ENCODE data around the gene CYP4V2.

The CYP4V2 gene

DNA sequence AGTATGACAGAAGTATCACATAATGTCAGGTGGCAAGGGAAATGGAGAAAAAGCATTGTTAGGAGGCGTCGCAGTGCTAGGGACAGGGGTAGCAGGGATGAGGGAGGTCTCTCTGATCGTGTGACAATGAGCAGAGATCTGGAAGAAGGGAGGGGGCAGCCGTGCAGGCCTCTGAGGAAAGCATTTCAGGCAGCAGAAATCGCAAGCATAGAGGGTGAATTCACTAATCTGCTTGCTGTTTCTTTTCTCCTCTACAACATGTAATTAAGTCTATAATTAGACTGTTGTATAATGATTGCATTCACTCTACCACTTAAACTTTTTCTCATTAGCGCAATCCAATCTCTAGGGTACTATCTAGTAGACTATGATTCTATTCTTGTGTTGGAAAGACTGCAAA, 9.1 kb downstream of the CYP4V2 start:
- Mint-ChIP-seq H3K36me3 (ENCODE audit: low read depth) (peaks cover 31% of the 10 kb centered on the region), H3K27me3 (no peaks in the 10 kb centered on the region), H3K9me3 (peaks cover 9% of the 10 kb centered on the region), H3K27ac (no peak overlapping the region), H3K4me1 (ENCODE audit: low read depth) (peaks cover 13% of the 10 kb centered on the region), H3K4me3 (no peak overlapping the region)
- intact Hi-C loops (cut with micrococcal nuclease): no loop called here

DNA sequence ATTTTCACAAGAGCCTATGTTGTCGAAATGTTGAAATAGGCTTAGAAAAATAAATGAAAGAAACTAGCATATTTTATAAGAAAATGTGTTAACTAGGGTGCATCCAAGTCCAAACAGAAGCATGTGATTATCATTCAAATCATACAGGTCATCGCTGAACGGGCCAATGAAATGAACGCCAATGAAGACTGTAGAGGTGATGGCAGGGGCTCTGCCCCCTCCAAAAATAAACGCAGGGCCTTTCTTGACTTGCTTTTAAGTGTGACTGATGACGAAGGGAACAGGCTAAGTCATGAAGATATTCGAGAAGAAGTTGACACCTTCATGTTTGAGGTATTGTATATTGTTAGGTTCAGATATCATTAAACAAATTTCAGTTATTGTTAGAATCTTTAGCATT, 9.6 kb downstream of the CYP4V2 start:
- Mint-ChIP-seq H3K4me1 (ENCODE audit: low read depth) (peaks cover 13% of the 10 kb centered on the region), H3K4me3 (no peak overlapping the region), H3K36me3 (ENCODE audit: low read depth) (peaks cover 26% of the 10 kb centered on the region), H3K9me3 (peaks cover 9% of the 10 kb centered on the region), H3K27ac (no peak overlapping the region), H3K27me3 (no peaks in the 10 kb centered on the region)
- intact Hi-C loops (cut with micrococcal nuclease): no loop called here

DNA sequence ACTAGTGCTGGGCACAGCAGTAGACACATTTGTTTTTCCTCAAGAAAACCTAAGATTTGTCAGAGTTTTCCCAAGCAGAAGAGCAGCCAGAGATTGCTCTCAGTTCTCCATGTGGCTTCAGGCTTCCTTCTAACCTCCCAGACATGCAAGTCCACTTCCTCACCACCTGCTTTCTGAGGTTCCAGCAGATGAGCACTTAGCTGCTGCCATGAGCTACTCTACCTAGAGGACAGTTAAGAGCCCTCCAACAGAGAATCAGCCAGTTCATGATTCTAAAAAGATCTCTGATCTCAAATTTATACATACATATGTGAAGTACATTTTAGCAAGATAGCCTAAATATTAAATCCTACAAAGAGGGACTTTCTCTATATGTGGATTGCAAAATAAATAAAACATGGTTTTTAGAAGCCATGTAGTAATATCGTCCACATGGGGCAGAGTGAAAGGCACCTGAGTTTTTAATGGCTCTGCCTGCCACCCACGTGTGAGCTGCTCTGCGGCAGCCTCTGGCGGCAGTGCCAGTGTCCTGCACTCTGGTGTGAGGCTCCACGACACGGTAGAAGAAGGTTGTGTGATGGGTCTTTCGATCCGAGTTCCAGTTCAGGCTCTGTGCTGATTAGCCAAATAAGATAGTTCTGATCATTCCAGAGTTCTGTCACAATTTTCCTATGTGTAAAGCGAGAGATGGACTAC, 10.3 kb downstream of the CYP4V2 start:
- no peak overlapping the region for H3K4me3 Mint-ChIP-seq
- H3K4me1 Mint-ChIP-seq (ENCODE audit: low read depth): peaks cover 13% of the 10 kb centered on the region
- intact Hi-C loops (cut with micrococcal nuclease): no loop called here
- no peaks in the 10 kb centered on the region for H3K27me3 Mint-ChIP-seq
- peaks cover 19% of the 10 kb centered on the region for H3K36me3 Mint-ChIP-seq (ENCODE audit: low read depth)
- peaks cover 9% of the 10 kb centered on the region for H3K9me3 Mint-ChIP-seq
- no peak overlapping the region for H3K27ac Mint-ChIP-seq

DNA sequence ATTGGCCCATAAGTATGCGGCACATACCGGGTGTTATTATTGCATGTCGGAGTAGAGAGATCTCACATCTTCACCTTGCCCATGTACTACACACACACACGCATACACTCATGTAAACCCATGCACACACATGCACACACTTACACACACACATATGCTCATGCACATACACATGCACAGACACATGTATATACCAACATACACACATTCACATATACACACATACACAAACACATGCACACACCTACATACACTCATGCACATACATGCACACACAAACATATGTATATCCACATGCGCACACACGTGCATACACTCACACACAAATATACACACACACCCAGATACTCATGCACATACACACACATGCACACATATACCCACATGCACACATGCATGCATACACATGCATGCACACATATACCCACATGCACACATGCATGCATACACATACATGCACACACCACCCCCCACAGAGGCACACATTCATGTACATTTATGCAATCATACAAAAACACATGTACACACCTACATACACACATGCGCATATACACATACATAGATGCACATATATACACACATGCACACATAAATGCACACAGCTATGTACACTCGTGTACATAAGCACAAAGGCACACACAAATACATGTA, 11.2 kb downstream of the CYP4V2 start:
- no peak overlapping the region for H3K27ac Mint-ChIP-seq
- peaks cover 8% of the 10 kb centered on the region for H3K4me1 Mint-ChIP-seq (ENCODE audit: low read depth)
- H3K9me3 Mint-ChIP-seq: peaks cover 9% of the 10 kb centered on the region
- intact Hi-C loops (cut with micrococcal nuclease): no loop called here
- H3K36me3 Mint-ChIP-seq (ENCODE audit: low read depth): peaks cover 11% of the 10 kb centered on the region
- H3K4me3 Mint-ChIP-seq: no peak overlapping the region
- H3K27me3 Mint-ChIP-seq: no peaks in the 10 kb centered on the region

DNA sequence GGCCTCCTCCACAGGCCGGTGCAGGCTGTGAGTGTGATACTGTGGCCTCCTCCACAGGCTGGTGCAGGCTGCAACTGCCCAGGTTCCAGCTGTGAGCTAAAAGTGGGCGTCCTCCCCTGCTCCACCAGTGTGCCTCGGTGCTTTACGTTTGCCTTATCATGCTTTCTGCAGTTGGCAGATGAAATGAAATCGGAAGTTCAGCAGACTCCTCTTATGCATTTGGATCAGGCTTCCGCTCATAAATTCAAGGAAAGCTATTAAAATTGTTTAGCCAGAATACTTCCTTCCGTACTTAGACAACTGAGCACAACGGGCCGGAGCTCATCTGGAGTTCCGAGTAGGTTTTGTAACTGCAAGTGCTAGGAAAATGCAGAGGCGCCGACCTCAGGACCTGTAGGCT, 12.0 kb downstream of the CYP4V2 start:
- Mint-ChIP-seq H3K27ac (no peak overlapping the region), H3K4me3 (no peak overlapping the region), H3K27me3 (no peaks in the 10 kb centered on the region), H3K4me1 (ENCODE audit: low read depth) (peaks cover 8% of the 10 kb centered on the region), H3K9me3 (peaks cover 11% of the 10 kb centered on the region), H3K36me3 (ENCODE audit: low read depth) (peaks cover 7% of the 10 kb centered on the region)
- intact Hi-C loops (cut with micrococcal nuclease): no loop called here

DNA sequence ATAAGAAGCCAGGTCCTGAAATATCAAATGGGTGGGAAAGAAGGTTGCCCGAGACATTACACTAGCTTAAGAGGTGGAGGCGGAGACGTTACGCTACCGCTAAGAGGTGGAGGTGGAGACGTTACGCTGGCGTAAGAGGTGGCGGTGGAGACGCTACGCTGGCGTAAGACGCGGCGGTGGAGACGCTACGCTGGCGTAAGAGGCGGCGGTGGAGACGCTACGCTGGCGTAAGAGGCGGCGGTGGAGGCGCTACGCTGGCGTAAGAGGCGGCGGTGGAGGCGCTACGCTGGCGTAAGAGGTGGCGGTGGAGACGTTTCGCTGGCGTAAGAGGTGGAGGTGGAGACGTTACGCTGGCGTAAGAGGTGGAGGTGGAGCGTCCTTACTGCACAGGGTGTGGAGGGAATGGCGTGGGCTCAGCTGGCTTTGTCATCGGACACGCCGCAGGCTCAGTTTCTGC, 12.8 kb downstream of the CYP4V2 start:
- Mint-ChIP-seq H3K9me3 (peaks cover 19% of the 10 kb centered on the region), H3K27ac (no peak overlapping the region), H3K4me3 (peak overlapping the region; percentile 44), H3K27me3 (no peaks in the 10 kb centered on the region), H3K36me3 (ENCODE audit: low read depth) (peaks cover 15% of the 10 kb centered on the region), H3K4me1 (ENCODE audit: low read depth) (peaks cover 8% of the 10 kb centered on the region)
- intact Hi-C loops (cut with micrococcal nuclease): no loop called here

DNA sequence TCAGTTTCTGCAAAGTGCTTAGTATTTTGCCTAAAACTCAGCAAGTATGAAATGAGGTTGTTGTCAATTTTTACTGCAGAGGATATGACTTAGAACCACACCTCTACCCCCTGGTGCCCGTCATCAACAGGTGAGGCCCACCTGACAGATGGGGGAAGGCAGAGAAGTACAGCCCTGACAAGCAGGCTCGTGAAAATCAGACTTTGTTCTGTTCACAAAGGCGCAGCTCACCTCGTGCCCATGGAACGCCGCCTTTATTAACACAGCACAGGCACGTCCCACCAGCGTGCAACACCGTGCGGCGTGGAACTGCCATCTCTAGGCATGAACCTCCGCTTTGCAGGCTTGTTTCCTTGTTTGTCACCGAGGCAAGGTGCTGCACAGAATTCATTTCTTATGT, 13.3 kb downstream of the CYP4V2 start:
- no peaks in the 10 kb centered on the region for H3K27me3 Mint-ChIP-seq
- peak overlapping the region; percentile 44 for H3K4me3 Mint-ChIP-seq
- H3K4me1 Mint-ChIP-seq (ENCODE audit: low read depth): peaks cover 8% of the 10 kb centered on the region
- H3K36me3 Mint-ChIP-seq (ENCODE audit: low read depth): peaks cover 20% of the 10 kb centered on the region
- intact Hi-C loops (cut with micrococcal nuclease): no loop called here
- peaks cover 24% of the 10 kb centered on the region for H3K9me3 Mint-ChIP-seq
- H3K27ac Mint-ChIP-seq: no peak overlapping the region

DNA sequence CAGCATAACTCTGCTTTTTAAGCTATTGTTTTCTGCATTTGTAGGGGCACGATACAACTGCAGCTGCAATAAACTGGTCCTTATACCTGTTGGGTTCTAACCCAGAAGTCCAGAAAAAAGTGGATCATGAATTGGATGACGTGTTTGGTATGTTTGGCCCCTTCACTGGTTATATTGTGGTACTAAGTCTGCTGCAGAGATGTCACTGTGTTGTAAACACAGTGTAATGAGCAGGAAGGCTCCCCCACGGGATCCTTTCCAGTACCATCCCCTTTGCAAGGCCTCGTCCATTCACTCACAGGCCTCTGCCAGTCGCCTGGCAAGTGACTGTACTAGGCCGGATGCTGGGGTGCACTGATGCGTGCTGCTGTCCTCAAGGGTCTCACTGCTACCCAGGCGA, 13.8 kb downstream of the CYP4V2 start:
- H3K9me3 Mint-ChIP-seq: peaks cover 27% of the 10 kb centered on the region
- no peaks in the 10 kb centered on the region for H3K27me3 Mint-ChIP-seq
- peaks cover 23% of the 10 kb centered on the region for H3K36me3 Mint-ChIP-seq (ENCODE audit: low read depth)
- no peak overlapping the region for H3K4me3 Mint-ChIP-seq
- H3K4me1 Mint-ChIP-seq (ENCODE audit: low read depth): peaks cover 8% of the 10 kb centered on the region
- intact Hi-C loops (cut with micrococcal nuclease): no loop called here
- H3K27ac Mint-ChIP-seq: no peak overlapping the region

DNA sequence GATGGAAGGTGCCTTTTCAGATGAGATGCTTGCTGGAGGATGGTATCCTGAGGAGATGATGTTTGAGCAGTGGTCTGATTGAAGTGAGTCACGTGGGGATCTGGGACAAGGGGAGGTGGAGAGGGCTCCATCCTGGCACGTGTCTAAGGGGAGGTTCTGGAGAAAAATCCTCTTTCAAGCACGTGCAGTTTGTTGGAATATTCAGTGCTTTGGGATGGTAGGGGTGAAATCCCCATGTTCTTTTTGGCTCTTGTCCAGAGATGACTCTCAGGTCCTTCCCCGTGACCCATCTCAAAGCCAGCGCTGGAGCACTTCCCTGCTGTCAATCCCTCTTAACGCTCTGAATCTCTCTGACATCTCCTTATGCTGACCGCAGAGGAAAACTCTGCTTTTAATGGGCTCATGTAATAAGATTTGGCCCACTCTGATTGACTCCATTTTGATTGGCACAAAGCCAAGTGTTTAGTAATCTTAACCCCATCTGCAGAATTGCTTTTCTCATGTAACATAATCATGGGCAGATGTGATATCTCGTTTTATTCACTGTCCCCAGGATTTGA, 25.2 kb downstream of the CYP4V2 start:
- no peaks in the 10 kb centered on the region for H3K36me3 Mint-ChIP-seq (ENCODE audit: low read depth)
- H3K27me3 Mint-ChIP-seq: no peaks in the 10 kb centered on the region
- no peaks in the 10 kb centered on the region for H3K4me1 Mint-ChIP-seq (ENCODE audit: low read depth)
- H3K9me3 Mint-ChIP-seq: no peaks in the 10 kb centered on the region
- H3K27ac Mint-ChIP-seq: no peak overlapping the region
- H3K4me3 Mint-ChIP-seq: no peak overlapping the region
- intact Hi-C loops (cut with micrococcal nuclease): no loop called here

DNA sequence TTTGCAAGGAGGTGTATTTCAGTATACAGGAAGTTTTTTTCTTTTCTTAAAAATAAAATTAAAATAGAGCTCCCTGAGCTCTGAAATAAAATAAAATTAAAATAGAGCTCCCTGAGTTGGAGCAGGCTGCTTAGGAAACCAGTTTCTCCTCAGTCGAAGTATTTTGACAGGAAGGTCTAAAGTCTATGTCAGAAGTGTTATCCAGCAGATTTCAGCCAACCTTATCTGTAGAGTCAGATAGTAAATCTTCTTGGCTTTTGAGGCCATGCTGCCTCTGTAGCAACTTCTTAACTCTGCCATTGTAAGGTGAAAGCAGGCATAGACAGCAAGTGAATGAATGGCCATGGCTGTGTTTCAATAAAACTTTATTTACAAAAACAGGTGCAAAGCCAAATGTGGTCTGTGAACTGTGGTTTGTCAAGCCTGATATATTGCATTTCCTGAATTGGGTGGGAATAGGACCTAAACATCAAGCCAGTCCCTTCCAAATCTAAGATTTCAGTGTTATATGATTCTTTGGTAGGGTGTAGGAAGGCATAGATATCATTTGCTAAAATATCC, 26.4 kb downstream of the CYP4V2 start:
- Mint-ChIP-seq H3K27ac (no peak overlapping the region), H3K4me3 (no peak overlapping the region), H3K4me1 (ENCODE audit: low read depth) (no peaks in the 10 kb centered on the region), H3K27me3 (no peaks in the 10 kb centered on the region), H3K9me3 (no peaks in the 10 kb centered on the region), H3K36me3 (ENCODE audit: low read depth) (no peaks in the 10 kb centered on the region)
- intact Hi-C loops (cut with micrococcal nuclease): no loop called here

DNA sequence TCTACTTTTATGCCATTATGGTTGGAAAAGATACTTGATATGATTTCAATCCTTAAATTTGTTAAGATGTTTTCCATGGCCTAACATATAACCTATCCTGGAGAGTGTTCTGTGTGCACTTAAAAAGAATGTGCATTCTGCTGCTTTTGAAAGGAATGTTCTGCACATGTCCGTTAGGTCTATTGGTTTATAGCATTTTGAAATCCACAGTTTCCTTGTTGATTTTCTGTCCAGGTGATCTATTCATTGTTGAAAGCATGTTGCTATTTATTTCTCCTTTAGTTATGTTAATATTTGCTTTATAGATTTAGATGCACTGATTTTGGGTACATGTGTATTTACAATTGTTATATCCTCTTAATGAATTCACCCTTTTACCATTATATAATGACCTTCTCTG, 30.3 kb downstream of the CYP4V2 start:
- Mint-ChIP-seq H3K27ac (no peak overlapping the region), H3K4me1 (ENCODE audit: low read depth) (no peaks in the 10 kb centered on the region), H3K4me3 (no peak overlapping the region), H3K9me3 (peaks cover 18% of the 10 kb centered on the region), H3K27me3 (no peaks in the 10 kb centered on the region), H3K36me3 (ENCODE audit: low read depth) (no peaks in the 10 kb centered on the region)
- intact Hi-C loops (cut with micrococcal nuclease): no loop called here

DNA sequence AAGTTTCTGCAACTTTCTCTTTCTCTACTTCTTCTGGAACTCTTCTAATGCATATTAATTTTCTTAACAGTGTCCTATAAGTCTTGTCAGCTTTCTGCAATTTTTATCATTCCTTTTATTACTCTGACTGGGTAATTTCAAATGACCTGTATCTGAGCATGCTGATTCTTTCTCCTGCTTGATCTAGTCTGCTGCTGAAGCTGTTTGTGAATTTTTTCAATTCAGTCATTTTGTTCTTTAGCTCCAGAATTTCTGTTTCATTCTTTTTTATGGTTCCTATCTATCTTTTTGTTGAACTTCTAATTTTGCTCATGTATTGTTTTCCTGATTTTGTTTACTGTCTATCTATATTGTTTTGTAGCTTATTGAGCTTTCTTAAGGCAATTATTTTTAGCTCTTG, 34.5 kb downstream of the CYP4V2 start:
- H3K9me3 Mint-ChIP-seq: peaks cover 26% of the 10 kb centered on the region
- no peak overlapping the region for H3K4me3 Mint-ChIP-seq
- H3K36me3 Mint-ChIP-seq (ENCODE audit: low read depth): no peaks in the 10 kb centered on the region
- no peaks in the 10 kb centered on the region for H3K4me1 Mint-ChIP-seq (ENCODE audit: low read depth)
- H3K27ac Mint-ChIP-seq: no peak overlapping the region
- intact Hi-C loops (cut with micrococcal nuclease): no loop called here
- H3K27me3 Mint-ChIP-seq: no peaks in the 10 kb centered on the region

DNA sequence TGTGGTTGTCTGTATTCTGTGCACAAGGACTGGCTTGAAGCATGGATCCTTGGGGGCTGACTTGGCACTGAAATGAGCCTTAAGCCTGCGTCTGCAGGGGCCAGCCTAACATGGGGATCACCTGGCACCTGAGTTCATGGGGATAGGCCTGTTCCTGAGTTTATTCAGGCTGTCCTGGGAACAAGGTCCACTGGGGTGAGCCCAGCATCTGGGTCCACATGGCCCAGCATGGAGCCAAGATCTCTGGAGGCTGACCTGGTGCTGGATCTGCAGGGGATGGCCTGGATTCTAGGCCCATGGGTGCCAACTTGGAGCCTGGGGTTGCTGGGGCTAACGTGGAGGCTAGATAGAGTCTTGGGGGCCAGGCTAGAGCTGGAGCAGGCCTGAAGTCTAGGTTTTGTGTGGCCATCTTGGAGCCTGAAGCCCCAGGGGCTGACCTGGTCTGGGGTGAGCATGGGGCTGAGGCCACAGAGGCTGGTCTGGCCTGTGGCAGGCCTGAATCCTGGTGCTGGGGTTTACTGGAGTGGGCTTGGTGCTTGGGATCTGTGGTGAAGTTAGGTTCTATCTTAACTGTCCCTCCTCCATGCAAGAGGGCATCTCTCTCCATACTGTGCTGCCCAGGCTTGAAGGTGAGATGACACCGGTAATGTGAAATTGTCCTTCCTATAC, 35.3 kb downstream of the CYP4V2 start:
- intact Hi-C loops (cut with micrococcal nuclease): no loop called here
- no peaks in the 10 kb centered on the region for H3K4me1 Mint-ChIP-seq (ENCODE audit: low read depth)
- no peak overlapping the region for H3K4me3 Mint-ChIP-seq
- peaks cover 26% of the 10 kb centered on the region for H3K9me3 Mint-ChIP-seq
- no peaks in the 10 kb centered on the region for H3K36me3 Mint-ChIP-seq (ENCODE audit: low read depth)
- H3K27me3 Mint-ChIP-seq: no peaks in the 10 kb centered on the region
- no peak overlapping the region for H3K27ac Mint-ChIP-seq

DNA sequence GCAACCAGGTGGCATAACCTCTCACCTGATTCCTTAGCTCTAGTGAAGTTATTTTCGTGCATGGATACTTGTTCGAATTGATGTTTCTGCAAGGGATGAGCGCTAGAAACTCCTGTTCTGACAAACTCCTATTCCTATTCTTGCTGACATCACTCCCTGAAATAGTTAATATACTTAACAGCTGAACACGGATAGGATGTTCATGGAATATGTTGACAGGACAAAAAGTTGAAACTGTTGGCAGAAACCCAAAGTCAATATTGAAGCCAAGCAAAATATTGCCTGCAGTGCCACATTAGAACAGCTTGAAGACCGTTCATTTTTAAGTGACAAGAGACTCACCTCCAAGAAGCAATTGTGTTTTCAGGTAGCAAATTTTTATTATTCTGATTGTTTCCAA, 35.9 kb downstream of the CYP4V2 start, which contains the start of gene KLKB1:
Gene KLKB1, plus strand, starts transcription at position 287 of the 400 bp plus-strand sequence. CDS start 689 bp downstream, outside the sequence.
- Mint-ChIP-seq H3K9me3 (peaks cover 26% of the 10 kb centered on the region), H3K27me3 (no peaks in the 10 kb centered on the region), H3K36me3 (ENCODE audit: low read depth) (no peaks in the 10 kb centered on the region), H3K4me3 (no peak within 1 kb of the TSS), H3K4me1 (ENCODE audit: low read depth) (no peaks in the 10 kb centered on the region), H3K27ac (no peak within 1 kb of the TSS)
- intact Hi-C loops (cut with micrococcal nuclease): no loop called here

All from dendritic cell treated with granulocyte-macrophage colony-stimulating factor and Interleukin-4, amounts not matched to agents 40 ng/mL and 50 ng/mL, for 4 days (primary cell).